HG03095 (cell line): ENCODE data around the gene VWA8.
"Not testable (repeated sequence)": the region's sequence is repeated elsewhere in the genome, so short reads cannot be mapped to it uniquely, and the experiment has no call there.

Source experiments
- ATAC-seq: cut with Tn5 transposase; IDR thresholded peaks from one replicate; pipeline ENCODE4 v1.9.1; 2021; ENCODE audit warnings: moderate library complexity; ENCODE audit not compliant: unreplicated experiment

Gene VWA8

DNA sequence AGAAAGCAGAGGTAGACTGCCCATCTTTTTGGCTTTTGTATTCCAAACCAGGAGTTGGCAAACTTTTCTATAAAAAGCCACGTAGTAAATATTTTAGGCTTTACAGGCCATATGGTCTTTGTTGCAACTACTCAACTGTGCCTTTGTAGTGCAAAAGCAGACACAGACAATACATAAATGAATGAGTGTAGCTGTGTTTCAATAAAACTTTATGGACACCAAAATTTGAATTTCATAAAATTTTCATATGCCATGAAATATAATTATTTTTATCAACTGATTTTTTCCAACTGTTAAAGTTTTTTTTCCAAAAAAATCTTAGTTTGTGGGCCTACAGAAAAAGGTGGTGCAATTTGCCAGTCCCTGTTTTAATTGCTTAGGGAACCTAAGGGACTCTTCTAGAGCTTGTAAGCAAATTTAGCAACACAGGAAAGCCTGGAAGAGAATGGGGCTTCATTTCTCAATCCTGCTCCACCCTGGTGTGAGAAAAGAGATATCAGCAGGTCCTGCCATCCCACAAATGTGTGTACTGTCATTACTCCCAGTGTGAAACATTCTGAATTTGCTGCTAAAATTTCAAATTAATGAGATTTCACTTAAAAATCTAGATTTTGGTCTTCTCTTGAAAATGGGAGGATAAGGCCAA lies 309.4 kb downstream of the VWA8 start:
- no peak for ATAC-seq

GRCh38 chr13:41650706-41651105 lies 310.2 kb downstream of the VWA8 start:
- no peak for ATAC-seq

- no peak for ATAC-seq
These were observed 311.2 kb downstream of the VWA8 start for GRCh38 chr13:41649659-41650058.

DNA sequence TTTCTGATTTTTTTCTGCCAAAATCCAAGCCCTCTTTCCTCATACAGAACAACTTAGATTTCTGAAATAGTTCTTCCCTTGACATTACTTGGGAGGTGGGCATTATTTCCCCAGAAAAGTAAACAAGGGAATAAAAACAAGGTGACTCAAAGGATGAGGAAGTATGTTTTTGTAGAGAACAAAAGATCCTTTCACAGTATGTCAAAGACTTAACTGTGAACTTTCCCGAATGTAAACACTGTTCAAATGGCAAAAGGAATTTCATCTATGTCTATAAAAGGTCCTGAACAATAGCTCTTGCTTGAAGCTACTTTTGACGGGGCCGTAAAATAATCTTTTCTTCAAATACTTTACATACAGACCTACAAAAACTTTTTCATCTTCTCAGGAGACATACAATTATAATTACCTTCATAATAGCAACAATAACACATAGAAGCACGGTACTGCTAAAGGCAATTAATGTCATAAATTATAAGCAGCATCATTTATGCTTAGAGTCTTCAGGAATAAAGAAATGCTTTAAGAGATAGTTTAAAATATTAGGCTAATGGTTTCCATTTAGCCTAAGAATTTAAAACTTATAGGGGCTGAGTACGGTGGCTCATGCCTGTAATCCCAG lies 312.5 kb downstream of the VWA8 start:
- no peak for ATAC-seq

- ATAC-seq, result not testable (repeated sequence)
These were observed 313.1 kb downstream of the VWA8 start for GRCh38 chr13:41647699-41648313.

- no peak for ATAC-seq
These were observed 315.6 kb downstream of the VWA8 start for GRCh38 chr13:41645331-41645730.

DNA sequence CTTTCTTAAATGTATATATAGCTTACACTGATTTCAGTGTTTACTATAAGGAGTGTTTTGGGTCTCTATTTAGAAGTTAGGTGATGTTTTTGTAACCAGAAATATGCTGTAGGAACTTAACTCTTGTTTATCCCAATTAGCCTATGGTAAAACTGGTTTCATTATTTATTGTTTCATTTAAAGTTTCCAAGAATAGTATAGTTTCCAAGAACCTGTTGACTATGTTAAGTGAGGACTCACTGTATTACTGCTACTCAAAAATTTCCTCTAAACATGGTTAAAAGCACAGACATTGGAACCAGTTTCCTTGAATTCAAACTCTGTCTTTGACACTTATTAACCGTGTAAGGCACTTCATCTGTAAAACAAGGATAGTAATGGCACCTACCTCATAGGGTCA lies 316.2 kb downstream of the VWA8 start:
- ATAC-seq, result no peak

DNA sequence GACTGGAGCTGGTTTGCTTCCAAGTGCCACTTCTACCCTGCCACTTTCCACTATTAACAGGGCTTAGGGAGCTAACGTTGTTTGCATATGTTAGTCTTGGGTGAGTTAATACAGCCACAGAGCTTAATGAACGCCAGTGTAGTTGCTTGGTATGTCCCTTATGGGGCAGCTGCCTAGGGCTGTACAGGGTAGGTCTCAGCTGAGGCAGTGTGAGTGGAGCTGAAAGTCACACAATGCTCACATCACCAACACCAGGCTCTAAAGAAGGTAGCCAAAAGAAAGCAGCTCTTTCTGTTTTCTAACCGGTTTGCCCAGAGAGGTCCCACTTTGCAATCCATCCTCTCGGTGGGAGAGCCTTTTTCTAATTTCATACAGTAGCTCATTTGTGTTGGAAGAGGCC lies 317.4 kb downstream of the VWA8 start:
- ATAC-seq, result no peak

GRCh38 chr13:41641961-41642360 lies 318.9 kb downstream of the VWA8 start:
- no peak for ATAC-seq

DNA sequence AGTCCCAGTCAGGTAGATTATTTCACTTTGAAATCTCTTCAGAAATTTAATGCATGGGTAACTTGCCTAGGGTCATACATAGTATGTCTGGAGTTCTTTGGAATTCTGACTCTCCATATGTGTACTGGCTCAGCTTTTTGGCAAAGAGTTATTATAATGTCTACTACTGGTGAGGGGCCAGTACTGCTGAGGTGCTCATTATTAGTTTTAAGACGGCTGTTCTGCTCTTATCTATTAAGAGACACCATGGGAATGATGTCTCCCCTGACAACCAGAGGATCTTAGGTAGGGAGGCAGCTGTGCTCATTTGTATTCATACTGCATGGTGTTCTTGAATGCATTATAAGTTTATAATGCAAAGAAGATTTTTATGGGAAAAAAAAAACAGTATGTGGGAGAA lies 319.5 kb downstream of the VWA8 start:
- no peak for ATAC-seq

- no peak for ATAC-seq
These were observed 320.7 kb downstream of the VWA8 start for GRCh38 chr13:41639955-41640780.

GRCh38 chr13:41639237-41639904 lies 321.5 kb downstream of the VWA8 start:
- no peak for ATAC-seq

- no peak for ATAC-seq
These were observed 323.3 kb downstream of the VWA8 start for GRCh38 chr13:41637586-41637985.

GRCh38 chr13:41637032-41637431 lies 323.9 kb downstream of the VWA8 start:
- ATAC-seq, result not testable (repeated sequence)

- not testable (repeated sequence) for ATAC-seq
These were observed 324.3 kb downstream of the VWA8 start for GRCh38 chr13:41636590-41636989.

DNA sequence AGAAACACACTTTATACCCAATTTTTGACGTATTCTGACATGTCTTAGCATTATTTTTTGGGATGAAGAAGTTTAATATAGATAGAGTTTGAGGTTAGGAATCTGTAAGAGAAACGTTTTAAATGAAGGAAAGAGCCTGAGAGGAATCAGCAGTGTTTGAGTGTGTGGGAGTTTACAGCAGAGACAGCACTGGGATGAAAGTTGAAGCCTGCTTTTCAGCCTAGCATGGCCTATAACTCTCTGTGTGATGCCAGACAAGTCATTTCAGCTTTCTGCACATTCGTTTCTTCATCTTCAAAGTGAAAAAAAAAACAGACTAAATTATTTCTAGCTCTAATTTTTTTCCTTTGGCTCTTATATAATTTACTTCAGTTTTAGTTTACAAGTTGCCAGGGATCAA lies 326.5 kb downstream of the VWA8 start:
- ATAC-seq, result no peak

DNA sequence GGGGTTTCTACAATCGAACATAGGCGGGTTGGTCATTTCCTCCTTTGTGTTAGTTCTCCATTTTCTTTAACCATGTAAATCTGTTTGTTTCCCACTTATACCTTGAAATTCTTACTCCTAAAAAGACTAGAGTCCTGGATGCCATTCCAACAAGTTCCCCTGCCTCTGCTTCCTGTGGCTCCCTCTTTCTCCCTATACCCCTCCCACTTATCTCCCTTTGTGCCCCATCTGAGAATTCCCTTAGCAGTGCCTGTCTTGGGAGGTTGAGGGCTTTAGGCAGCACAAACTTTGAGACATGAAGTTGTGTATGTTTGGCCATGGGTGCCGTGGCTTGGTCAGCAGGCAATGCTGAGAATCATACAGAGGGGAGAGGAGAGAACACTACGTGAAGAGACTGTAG lies 327.1 kb downstream of the VWA8 start:
- no peak for ATAC-seq

DNA sequence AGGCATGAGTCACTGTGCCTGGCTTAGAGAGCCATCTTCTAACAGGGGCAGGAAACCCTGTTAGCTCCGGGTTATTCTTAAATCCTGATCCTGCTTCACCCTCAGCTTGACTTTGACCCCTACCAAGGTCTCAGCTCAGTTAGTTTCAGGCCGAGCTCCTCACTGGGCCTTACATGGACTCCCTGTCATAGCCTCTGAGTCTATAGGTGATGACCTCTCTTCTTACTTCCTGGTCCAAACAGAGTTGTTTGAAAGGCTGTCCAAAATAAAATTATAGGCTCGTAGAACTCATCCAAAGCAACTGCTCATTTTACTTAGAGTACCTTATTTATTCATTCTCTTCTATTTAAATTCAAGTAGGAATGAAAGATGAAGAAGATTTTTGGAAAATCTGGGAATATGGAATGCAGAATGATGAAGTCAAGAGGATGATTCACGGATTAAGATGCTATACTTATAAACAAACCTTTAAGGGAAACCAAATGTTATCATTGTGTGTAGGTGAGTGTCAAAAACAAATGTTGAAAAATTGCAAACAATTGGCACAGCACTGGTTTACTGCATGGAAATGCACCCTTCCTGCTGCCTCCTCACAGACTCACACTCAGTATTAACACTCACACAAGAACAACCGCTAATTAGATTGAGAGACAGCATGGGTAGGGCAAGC lies 329.5 kb downstream of the VWA8 start:
- no peak for ATAC-seq

DNA sequence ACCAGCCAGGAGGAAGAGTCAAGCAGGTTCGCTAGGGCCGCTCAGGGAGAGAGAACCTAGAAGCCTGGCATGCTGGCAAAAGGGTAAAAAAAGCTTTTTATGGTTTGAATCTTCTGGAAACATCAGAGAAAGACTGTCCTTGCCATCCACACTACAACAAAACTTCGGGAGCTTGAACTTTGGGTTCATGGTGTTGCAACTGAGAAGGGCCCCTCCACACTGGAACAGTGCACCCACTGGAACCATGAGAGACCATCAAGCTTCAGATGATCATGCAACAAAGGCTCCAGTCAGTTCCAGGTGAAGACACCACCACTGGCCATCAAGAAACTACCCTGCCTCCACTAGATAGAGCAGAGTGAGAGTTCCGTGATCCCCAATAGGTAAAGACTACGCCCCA lies 333.5 kb downstream of the VWA8 start:
- ATAC-seq, result no peak

DNA sequence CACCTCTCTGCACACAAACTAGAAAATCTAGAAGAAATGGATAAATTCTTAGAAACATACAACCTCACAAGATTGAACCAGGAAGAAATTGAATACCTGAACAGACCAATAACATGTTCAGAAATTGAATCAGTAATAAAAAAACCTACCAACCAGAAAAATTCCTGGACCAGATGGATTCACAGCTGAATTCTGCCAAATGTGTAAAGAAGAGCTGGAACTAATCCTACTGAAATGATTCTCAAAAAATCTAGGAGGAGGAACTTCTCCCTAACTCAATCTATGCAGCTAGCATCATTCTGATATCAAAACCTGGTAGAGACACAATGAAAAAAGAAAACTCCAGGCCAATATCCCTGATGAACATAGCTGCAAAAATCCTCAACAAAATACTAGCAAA lies 336.9 kb downstream of the VWA8 start:
- ATAC-seq, result no peak
